SK-N-SH treated with all-trans-retinoic acid at 6 μM for 48 hours (cell line): Measurements from ENCODE around the gene MSRB3.

ENCODE experiments used
- ATAC-seq: fragments of 200-7000 bp; cut with Tn5 transposase; 3 replicates; pipeline ENCODE4 v1.9.1; 2020; ENCODE audit warnings: mild to moderate bottlenecking, moderate library complexity
- ARNTL ChIP-seq: fragments of 450-650 bp; formaldehyde crosslinking; IDR thresholded peaks from 2 replicates; pipeline ENCODE4 v1.5.0; 2020; ENCODE audit warnings: low read depth, mild to moderate bottlenecking, moderate library complexity, borderline replicate concordance
- BACH2 ChIP-seq: fragments of 250-450 bp; sonication (Bioruptor Pico); IDR thresholded peaks from 2 replicates; pipeline ENCODE4 v1.9.0; 2021; ENCODE audit warnings: mild to moderate bottlenecking, borderline replicate concordance
- CSDC2 ChIP-seq: fragments of 250-450 bp; sonication (Bioruptor Pico); IDR thresholded peaks from 2 replicates; pipeline ENCODE4 v1.5.0; 2020; ENCODE audit warnings: mild to moderate bottlenecking, moderate library complexity
- CSRNP3 ChIP-seq: fragments of 250-450 bp; sonication (Bioruptor Pico); IDR thresholded peaks from 2 replicates; pipeline ENCODE4 v1.5.1; 2021; ENCODE audit warnings: mild to moderate bottlenecking, moderate library complexity
- GLIS3 ChIP-seq: fragments of 250-450 bp; sonication (Bioruptor Pico); IDR thresholded peaks from 2 replicates; pipeline ENCODE4 v1.5.0; 2020; ENCODE audit warnings: mild to moderate bottlenecking, moderate library complexity
- ISL1 ChIP-seq: fragments of 250-450 bp; sonication (Bioruptor Pico); IDR thresholded peaks from 2 replicates; pipeline ENCODE4 v2.1.2; 2022; ENCODE audit warnings: mild to moderate bottlenecking, moderate library complexity
- OSR1 ChIP-seq: fragments of 250-450 bp; sonication (Bioruptor Pico); IDR thresholded peaks from 2 replicates; pipeline ENCODE4 v1.8.0; 2022; ENCODE audit warnings: moderate library complexity, mild to moderate bottlenecking, inconsistent platforms
- PATZ1 ChIP-seq: fragments of 250-450 bp; sonication (Bioruptor Pico); IDR thresholded peaks from 2 replicates; pipeline ENCODE4 v1.8.0; 2020; ENCODE audit warnings: mild to moderate bottlenecking, moderate library complexity, borderline replicate concordance
- PPARA ChIP-seq: fragments of 250-450 bp; sonication (Bioruptor Pico); IDR thresholded peaks from 2 replicates; pipeline ENCODE4 v1.5.0; 2020; ENCODE audit warnings: mild to moderate bottlenecking, borderline replicate concordance
- RARB ChIP-seq: fragments of 250-450 bp; sonication (Bioruptor Pico); IDR thresholded peaks from 2 replicates; pipeline ENCODE4 v1.8.0; 2021; ENCODE audit warnings: mild to moderate bottlenecking, moderate library complexity
- TOX ChIP-seq: fragments of 250-450 bp; sonication (Bioruptor Pico); IDR thresholded peaks from 2 replicates; pipeline ENCODE4 v1.8.0; 2021; ENCODE audit warnings: mild to moderate bottlenecking, moderate library complexity, borderline replicate concordance
- ZC3H10 ChIP-seq: fragments of 250-450 bp; sonication (Bioruptor Pico); IDR thresholded peaks from 2 replicates; pipeline ENCODE4 v1.5.1; 2021; ENCODE audit warnings: mild to moderate bottlenecking, moderate library complexity
- ZFP3 ChIP-seq: fragments of 250-450 bp; sonication (Bioruptor Pico); IDR thresholded peaks from 2 replicates; pipeline ENCODE4 v1.5.0; 2020; ENCODE audit warnings: mild to moderate bottlenecking, moderate library complexity
- ZFP30 ChIP-seq: fragments of 450-650 bp; formaldehyde crosslinking; IDR thresholded peaks from 2 replicates; pipeline ENCODE4 v1.5.0; 2022; ENCODE audit warnings: mild to moderate bottlenecking, moderate library complexity
- ZNF565 ChIP-seq: fragments of 450-650 bp; formaldehyde crosslinking; conservative IDR thresholded peaks from 2 replicates; pipeline ENCODE4 v1.5.0; 2020; ENCODE audit warnings: low read depth, mild to moderate bottlenecking, moderate library complexity
- ZNF70 ChIP-seq: fragments of 450-650 bp; formaldehyde crosslinking; IDR thresholded peaks from 2 replicates; pipeline ENCODE4 v1.5.0; 2020; ENCODE audit warnings: mild to moderate bottlenecking, moderate library complexity
- ZNF8 ChIP-seq: fragments of 450-650 bp; formaldehyde crosslinking; IDR thresholded peaks from 2 replicates; pipeline ENCODE4 v1.5.0; 2020; ENCODE audit warnings: mild to moderate bottlenecking, moderate library complexity
- TF ChIP-seq, protein P1 (sequence below): fragments of 250-450 bp; sonication (Bioruptor Pico); IDR thresholded peaks from 2 replicates; pipeline ENCODE4 v1.8.0; 2021; ENCODE audit warnings: low read depth, mild to moderate bottlenecking, moderate library complexity, borderline replicate concordance
- TF ChIP-seq, protein P2 (sequence below): fragments of 250-450 bp; sonication (Bioruptor Pico); IDR thresholded peaks from 2 replicates; pipeline ENCODE4 v1.5.0; 2020; ENCODE audit warnings: mild to moderate bottlenecking, moderate library complexity

The MSRB3 gene

DNA sequence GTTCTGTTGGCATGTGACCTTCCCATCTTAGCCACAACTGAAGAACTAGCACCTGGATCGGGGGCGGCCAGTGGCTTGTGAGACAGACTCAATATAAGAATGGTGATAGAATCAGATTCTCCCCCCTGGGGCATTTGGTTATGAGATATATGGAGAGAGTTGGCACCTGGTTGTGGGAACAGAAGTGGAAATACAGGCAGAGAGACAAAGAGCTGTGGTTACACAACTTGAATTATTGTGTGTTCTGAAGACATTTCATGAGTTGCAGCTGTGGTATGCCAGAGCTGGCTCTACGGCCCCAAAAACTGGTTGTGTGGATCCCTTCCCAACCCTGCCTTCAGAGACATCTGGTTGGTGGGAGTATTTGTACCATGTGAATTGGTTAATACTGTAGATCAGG lies 2.9 kb upstream of the MSRB3 start:
- no peak for ATAC-seq
- TF ChIP-seq ISL1, result no peak
- TF ChIP-seq ZNF8 (CRISPR knock-in tag), result no peak
- no peak for TF ChIP-seq ZNF70
- TF ChIP-seq CSRNP3 (CRISPR knock-in tag), result no peak
- TF ChIP-seq, protein P1, sequence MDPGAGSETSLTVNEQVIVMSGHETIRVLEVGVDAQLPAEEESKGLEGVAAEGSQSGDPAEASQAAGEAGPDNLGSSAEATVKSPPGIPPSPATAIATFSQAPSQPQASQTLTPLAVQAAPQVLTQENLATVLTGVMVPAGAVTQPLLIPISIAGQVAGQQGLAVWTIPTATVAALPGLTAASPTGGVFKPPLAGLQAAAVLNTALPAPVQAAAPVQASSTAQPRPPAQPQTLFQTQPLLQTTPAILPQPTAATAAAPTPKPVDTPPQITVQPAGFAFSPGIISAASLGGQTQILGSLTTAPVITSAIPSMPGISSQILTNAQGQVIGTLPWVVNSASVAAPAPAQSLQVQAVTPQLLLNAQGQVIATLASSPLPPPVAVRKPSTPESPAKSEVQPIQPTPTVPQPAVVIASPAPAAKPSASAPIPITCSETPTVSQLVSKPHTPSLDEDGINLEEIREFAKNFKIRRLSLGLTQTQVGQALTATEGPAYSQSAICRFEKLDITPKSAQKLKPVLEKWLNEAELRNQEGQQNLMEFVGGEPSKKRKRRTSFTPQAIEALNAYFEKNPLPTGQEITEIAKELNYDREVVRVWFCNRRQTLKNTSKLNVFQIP (CRISPR knock-in tag), result no peak
- TF ChIP-seq ZFP30 (CRISPR knock-in tag), result no peak
- TF ChIP-seq OSR1, result no peak
- no peak for TF ChIP-seq PPARA
- no peak for TF ChIP-seq PATZ1 (CRISPR knock-in tag)
- TF ChIP-seq ZC3H10 (CRISPR knock-in tag), result no peak
- TF ChIP-seq RARB (CRISPR knock-in tag), result no peak
- no peak for TF ChIP-seq BACH2 (CRISPR knock-in tag)
- TF ChIP-seq ZNF565, result no peak
- TF ChIP-seq CSDC2 (CRISPR knock-in tag), result no peak
- TF ChIP-seq GLIS3 (CRISPR knock-in tag), result no peak
- no peak for TF ChIP-seq ZFP3 (CRISPR knock-in tag)

DNA sequence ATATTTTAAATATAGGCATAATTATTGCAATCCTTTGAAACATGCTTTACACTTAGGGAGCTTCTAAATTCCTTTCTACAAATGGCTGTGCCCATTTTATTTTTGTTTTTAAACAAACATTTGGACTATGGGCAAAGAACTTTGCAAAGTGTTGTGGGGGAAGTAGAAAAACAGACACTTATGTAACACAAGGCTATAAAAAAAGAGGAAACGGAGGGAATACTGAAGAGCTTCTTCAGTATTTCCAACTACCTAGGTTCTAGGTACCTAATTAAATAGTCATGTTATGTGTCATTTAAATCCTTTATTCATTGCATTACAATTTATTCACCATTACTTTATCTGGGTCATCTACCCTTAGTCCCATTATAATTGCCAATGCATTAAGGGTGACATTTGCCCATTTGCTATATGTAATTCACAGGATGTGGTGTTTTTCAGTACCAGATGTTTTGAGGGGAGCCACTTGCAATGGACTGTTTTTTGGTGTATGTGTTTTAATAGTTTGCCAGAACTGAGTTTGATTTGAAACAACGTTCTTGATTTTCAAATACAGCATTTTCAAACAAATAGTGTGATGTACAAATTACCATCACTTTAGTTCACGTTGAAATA lies 1.5 kb upstream of the MSRB3 start:
- ATAC-seq, result no peak
- TF ChIP-seq PATZ1 (CRISPR knock-in tag), result no peak
- TF ChIP-seq ZNF8 (CRISPR knock-in tag), result no peak
- TF ChIP-seq BACH2 (CRISPR knock-in tag), result no peak
- TF ChIP-seq OSR1, result no peak
- no peak for TF ChIP-seq TOX (CRISPR knock-in tag)
- TF ChIP-seq, protein P1 (CRISPR knock-in tag), result no peak
- TF ChIP-seq ARNTL (CRISPR knock-in tag), result no peak
- TF ChIP-seq CSDC2 (CRISPR knock-in tag), result no peak
- no peak for TF ChIP-seq ZC3H10 (CRISPR knock-in tag)
- TF ChIP-seq, protein P2, sequence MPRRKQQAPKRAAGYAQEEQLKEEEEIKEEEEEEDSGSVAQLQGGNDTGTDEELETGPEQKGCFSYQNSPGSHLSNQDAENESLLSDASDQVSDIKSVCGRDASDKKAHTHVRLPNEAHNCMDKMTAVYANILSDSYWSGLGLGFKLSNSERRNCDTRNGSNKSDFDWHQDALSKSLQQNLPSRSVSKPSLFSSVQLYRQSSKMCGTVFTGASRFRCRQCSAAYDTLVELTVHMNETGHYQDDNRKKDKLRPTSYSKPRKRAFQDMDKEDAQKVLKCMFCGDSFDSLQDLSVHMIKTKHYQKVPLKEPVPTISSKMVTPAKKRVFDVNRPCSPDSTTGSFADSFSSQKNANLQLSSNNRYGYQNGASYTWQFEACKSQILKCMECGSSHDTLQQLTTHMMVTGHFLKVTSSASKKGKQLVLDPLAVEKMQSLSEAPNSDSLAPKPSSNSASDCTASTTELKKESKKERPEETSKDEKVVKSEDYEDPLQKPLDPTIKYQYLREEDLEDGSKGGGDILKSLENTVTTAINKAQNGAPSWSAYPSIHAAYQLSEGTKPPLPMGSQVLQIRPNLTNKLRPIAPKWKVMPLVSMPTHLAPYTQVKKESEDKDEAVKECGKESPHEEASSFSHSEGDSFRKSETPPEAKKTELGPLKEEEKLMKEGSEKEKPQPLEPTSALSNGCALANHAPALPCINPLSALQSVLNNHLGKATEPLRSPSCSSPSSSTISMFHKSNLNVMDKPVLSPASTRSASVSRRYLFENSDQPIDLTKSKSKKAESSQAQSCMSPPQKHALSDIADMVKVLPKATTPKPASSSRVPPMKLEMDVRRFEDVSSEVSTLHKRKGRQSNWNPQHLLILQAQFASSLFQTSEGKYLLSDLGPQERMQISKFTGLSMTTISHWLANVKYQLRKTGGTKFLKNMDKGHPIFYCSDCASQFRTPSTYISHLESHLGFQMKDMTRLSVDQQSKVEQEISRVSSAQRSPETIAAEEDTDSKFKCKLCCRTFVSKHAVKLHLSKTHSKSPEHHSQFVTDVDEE (CRISPR knock-in tag), result no peak
- no peak for TF ChIP-seq GLIS3 (CRISPR knock-in tag)
- TF ChIP-seq ZFP3 (CRISPR knock-in tag), result no peak
